Measurements from ENCODE around the gene NOS3. TPM values are rescaled to one million over a fixed set of nuclear protein-coding genes. Genes with fewer than 3 reads are reported as not detected.

Gene NOS3
- total RNA-seq, 1 donor from 2014 or later = 7.4 TPM

- H3K4me1 Mint-ChIP-seq = peaks cover 39% of the 10 kb centered on the region
- no peaks in the 10 kb centered on the region for H3K36me3 Mint-ChIP-seq (ENCODE audit: low read depth)
- no peak for TF ChIP-seq CTCF (conservative IDR thresholded peaks at IDR 0.05)
- H3K9me3 Mint-ChIP-seq = no peaks in the 10 kb centered on the region
- no peak for DNase-seq (ENCODE audit: low read depth, low spot score)
- H3K27ac Mint-ChIP-seq (ENCODE audit: unreplicated experiment) = no peak overlapping the region
- no peaks in the 10 kb centered on the region for H3K27me3 Mint-ChIP-seq (ENCODE audit: low read depth)
- no peak overlapping the region for H3K4me3 Mint-ChIP-seq
Observed at GRCh38 chr7:150992051-150992640, 1.3 kb downstream of the NOS3 start.

GRCh38 chr7:150992833-150993302 lies 2.1 kb downstream of the NOS3 start:
- H3K4me3 Mint-ChIP-seq = peak overlapping the region; percentile 25
- peak overlapping the region; percentile 87 for H3K27ac Mint-ChIP-seq (ENCODE audit: unreplicated experiment)
- TF ChIP-seq CTCF (conservative IDR thresholded peaks at IDR 0.05) = no peak
- peaks cover 43% of the 10 kb centered on the region for H3K4me1 Mint-ChIP-seq
- no peaks in the 10 kb centered on the region for H3K27me3 Mint-ChIP-seq (ENCODE audit: low read depth)
- peak; percentile 68 for DNase-seq (ENCODE audit: low read depth, low spot score)
- H3K9me3 Mint-ChIP-seq = no peaks in the 10 kb centered on the region
- no peaks in the 10 kb centered on the region for H3K36me3 Mint-ChIP-seq (ENCODE audit: low read depth)

- no peaks in the 10 kb centered on the region for H3K27me3 Mint-ChIP-seq (ENCODE audit: low read depth)
- no peaks in the 10 kb centered on the region for H3K9me3 Mint-ChIP-seq
- no peak overlapping the region for H3K4me3 Mint-ChIP-seq
- no peak for TF ChIP-seq CTCF (conservative IDR thresholded peaks at IDR 0.05)
- DNase-seq (ENCODE audit: low read depth, low spot score) = no peak
- H3K4me1 Mint-ChIP-seq = peaks cover 38% of the 10 kb centered on the region
- no peaks in the 10 kb centered on the region for H3K36me3 Mint-ChIP-seq (ENCODE audit: low read depth)
- H3K27ac Mint-ChIP-seq (ENCODE audit: unreplicated experiment) = no peak overlapping the region
Observed at GRCh38 chr7:150993511-150993910, 2.7 kb downstream of the NOS3 start.

GRCh38 chr7:150994141-150994837 lies 3.5 kb downstream of the NOS3 start:
- TF ChIP-seq CTCF (conservative IDR thresholded peaks at IDR 0.05) = no peak
- no peak overlapping the region for H3K4me3 Mint-ChIP-seq
- H3K27ac Mint-ChIP-seq (ENCODE audit: unreplicated experiment) = peak overlapping the region; percentile 67
- H3K4me1 Mint-ChIP-seq = peaks cover 30% of the 10 kb centered on the region
- no peak for DNase-seq (ENCODE audit: low read depth, low spot score)
- no peaks in the 10 kb centered on the region for H3K9me3 Mint-ChIP-seq
- no peaks in the 10 kb centered on the region for H3K36me3 Mint-ChIP-seq (ENCODE audit: low read depth)
- H3K27me3 Mint-ChIP-seq (ENCODE audit: low read depth) = no peaks in the 10 kb centered on the region

GRCh38 chr7:150994838-150995510 lies 4.2 kb downstream of the NOS3 start:
- TF ChIP-seq CTCF (conservative IDR thresholded peaks at IDR 0.05) = no peak
- no peak for DNase-seq (ENCODE audit: low read depth, low spot score)
- no peaks in the 10 kb centered on the region for H3K27me3 Mint-ChIP-seq (ENCODE audit: low read depth)
- no peak overlapping the region for H3K27ac Mint-ChIP-seq (ENCODE audit: unreplicated experiment)
- H3K4me1 Mint-ChIP-seq = peaks cover 24% of the 10 kb centered on the region
- no peak overlapping the region for H3K4me3 Mint-ChIP-seq
- no peaks in the 10 kb centered on the region for H3K36me3 Mint-ChIP-seq (ENCODE audit: low read depth)
- H3K9me3 Mint-ChIP-seq = no peaks in the 10 kb centered on the region
